HepG2 (cell line): ENCODE results near the gene DNAJC7. TPM values are rescaled to one million over a fixed set of nuclear protein-coding genes. Genes with fewer than 3 reads are reported as not detected.

Experiments
- ATAC-seq: fragments of 200-7000 bp; cut with Tn5 transposase; 3 replicates; pipeline ENCODE4 v1.9.1; 2020; ENCODE audit warnings: mild to moderate bottlenecking, moderate library complexity
- BruUV-seq: library from RNA; stranded (reverse); fragments of 400-500 nt; replicated peaks from 2 replicates; lab custom pipeline; 2021; lab: Mats Ljungman, UMichigan
- CTCF ChIA-PET: fragments of 300-600 bp; formaldehyde crosslinking; extraction: SDS; loops from one replicate; lab custom pipeline; 2021; ENCODE audit warnings: low total read pairs, inconsistent platforms, low intra/inter-chr PET ratio; lab: Yijun Ruan, JAX
- POLR2A ChIA-PET: fragments of 350-600 bp; sonication (Branson Sonifier 250); formaldehyde crosslinking; loops from one replicate; lab custom pipeline; 2020; ENCODE audit warnings: antibody characterized with exemption, inconsistent platforms; lab: Yijun Ruan, JAX
- DNase-seq: peaks from one replicate; pipeline ENCODE4 v3.0.0-alpha.2; 2015; ENCODE audit warnings: low spot score
- FAIRE-seq: peaks from 3 replicates; lab custom pipeline; 2011; peaks lifted over from hg19 to GRCh38; lab: Jason Lieb, UNC
- H2AFZ ChIP-seq: one replicate; pipeline ENCODE4 v1.6.1; 2011; ENCODE audit warnings: low read length, inconsistent platforms
- H3K27ac ChIP-seq: fragments of 300-600 bp; 3 replicates; pipeline ENCODE4 v1.8.0; 2011; ENCODE audit warnings: mixed run types, mild to moderate bottlenecking, mixed read lengths, low read length, inconsistent platforms; ENCODE audit not compliant: insufficient read depth; ENCODE audit errors: extremely low read length
- H3K27me3 ChIP-seq, 2 experiments: fragments of 200-600 bp in 1 of 2; 2 replicates in 1 of 2; 3 replicates in 1 of 2; pipeline versions ENCODE4 v1.6.0 to v1.8.0; 2011; ENCODE audit warnings: low read length in 2 of 2, mild to moderate bottlenecking in 2 of 2, moderate library complexity in 2 of 2, inconsistent platforms in 1 of 2; ENCODE audit not compliant: insufficient read depth in 2 of 2, control insufficient read depth in 1 of 2
- H3K36me3 ChIP-seq, 2 experiments: fragments of 200-600 bp in 1 of 2; replicated peaks in 1 of 2; 2 replicates in 1 of 2; 3 replicates in 1 of 2; pipeline versions ENCODE4 v1.5.1 to v1.8.0; 2011; ENCODE audit warnings: low read length in 2 of 2, inconsistent platforms in 1 of 2; ENCODE audit not compliant: insufficient read depth in 2 of 2, control insufficient read depth in 1 of 2
- H3K4me1 ChIP-seq: 2 replicates; pipeline ENCODE4 v1.5.1; 2012; ENCODE audit warnings: low read length, inconsistent platforms; ENCODE audit not compliant: insufficient read depth
- H3K4me2 ChIP-seq: 2 replicates; pipeline ENCODE4 v1.6.0; 2011; ENCODE audit warnings: low read depth, low read length, inconsistent platforms
- H3K4me3 ChIP-seq, 3 experiments: fragments of 200-600 bp in 1 of 3; sonication (generic), shearing (Covaris generic) in 1 of 3; replicated peaks in 1 of 3; 2 replicates each; pipeline ENCODE4 v1.5.1; 2011 to 2016; ENCODE audit warnings: low read length in 3 of 3, inconsistent platforms in 2 of 3, low read depth in 2 of 3, mild to moderate bottlenecking in 2 of 3, control low read depth in 1 of 3, mixed read lengths in 1 of 3; ENCODE audit not compliant: insufficient read depth in 1 of 3
- H3K79me2 ChIP-seq: one replicate; pipeline ENCODE4 v1.6.1; 2011; ENCODE audit warnings: low read length, inconsistent platforms; ENCODE audit not compliant: insufficient read depth
- H3K9ac ChIP-seq: 2 replicates; pipeline ENCODE4 v1.6.0; 2011; ENCODE audit warnings: mild to moderate bottlenecking, low read depth, low read length, inconsistent platforms; ENCODE audit not compliant: insufficient read depth
- H3K9me3 ChIP-seq: 2 replicates; pipeline ENCODE4 v1.5.1; 2012; ENCODE audit warnings: mild to moderate bottlenecking, low read length
- H4K20me1 ChIP-seq: 2 replicates; pipeline ENCODE4 v1.6.0; 2011; ENCODE audit warnings: inconsistent platforms, mild to moderate bottlenecking, low read length, moderate library complexity; ENCODE audit not compliant: insufficient read depth
- AGO2 ChIP-seq: fragments of 200-400 bp; formaldehyde crosslinking; optimal IDR thresholded peaks from 2 replicates; pipeline ENCODE3; 2017; ENCODE audit warnings: mild to moderate bottlenecking, low read depth, low read length, moderate library complexity
- BCL6 ChIP-seq: IDR thresholded peaks from 2 replicates; pipeline ENCODE4 v1.6.1; 2016; ENCODE audit warnings: missing genetic modification reagents, missing compliant biosample characterization
- BORCS8-MEF2B ChIP-seq: sonication (generic); formaldehyde crosslinking; IDR thresholded peaks from 2 replicates; pipeline ENCODE4 v1.8.0; 2022; ENCODE audit warnings: mild to moderate bottlenecking, missing genetic modification reagents
- CENPT ChIP-seq: sonication (generic); formaldehyde crosslinking; IDR thresholded peaks from 2 replicates; pipeline ENCODE4 v1.8.0; 2022; ENCODE audit warnings: low read depth, mild to moderate bottlenecking, moderate library complexity, missing genetic modification reagents
- CREM ChIP-seq, 2 experiments: sonication (generic) in 1 of 2; formaldehyde crosslinking in 1 of 2; IDR thresholded peaks; 2 replicates each; pipeline versions ENCODE4 v1.4.0 to v1.6.1; 2016 to 2020; ENCODE audit warnings: antibody characterized with exemption in 1 of 2, mild to moderate bottlenecking in 1 of 2, missing genetic modification reagents in 1 of 2
- POLR2G ChIP-seq: fragments of 200-400 bp; formaldehyde crosslinking; IDR thresholded peaks from 2 replicates; pipeline ENCODE4 v1.6.1; 2018; ENCODE audit warnings: mild to moderate bottlenecking, low read depth, low read length, moderate library complexity
- RBFOX2 ChIP-seq: fragments of 200-400 bp; formaldehyde crosslinking; IDR thresholded peaks from 2 replicates; pipeline ENCODE4 v1.6.1; 2017; ENCODE audit warnings: low read depth, mild to moderate bottlenecking, low read length
- RBM22 ChIP-seq: fragments of 200-400 bp; formaldehyde crosslinking; optimal IDR thresholded peaks from 2 replicates; pipeline ENCODE3; 2017; ENCODE audit warnings: mild to moderate bottlenecking, low read length, moderate library complexity
- ZNF33B ChIP-seq: sonication (generic); formaldehyde crosslinking; IDR thresholded peaks from 2 replicates; pipeline ENCODE4 v1.5.1; 2020; ENCODE audit warnings: mild to moderate bottlenecking, missing genetic modification reagents
- ZNF547 ChIP-seq: sonication (generic); formaldehyde crosslinking; IDR thresholded peaks from 2 replicates; pipeline ENCODE4 v1.5.1; 2020; ENCODE audit warnings: mild to moderate bottlenecking, missing genetic modification reagents
- ZNF768 ChIP-seq: sonication (generic); formaldehyde crosslinking; IDR thresholded peaks from 2 replicates; pipeline ENCODE4 v1.4.0; 2020; ENCODE audit warnings: missing genetic modification reagents
- WGBS: methylation state at CpG from one replicate; pipeline ENCODE4 v1.1.6; 2017; ENCODE audit warnings: low lambda C conversion rate; 5-methylcytosine and 5-hydroxymethylcytosine counted together
- in situ Hi-C: cut with HindIII; loops from 2 replicates; pipeline ENCODE4 v1.10.0; 2017; ENCODE audit warnings: low pct_unique_long_range_greater_than_20kb; ENCODE audit not compliant: extremely low pct_ligation_motif_present
- intact Hi-C: fragments of 100-400 bp; cut with micrococcal nuclease; formaldehyde crosslinking; loops from one replicate; pipeline ENCODE4 v1.10.0; 2022; ENCODE audit not compliant: unreplicated experiment
- polyA plus RNA-seq, 8 experiments: library from polyadenylated mRNA; depleted of rRNA in 3 of 8; stranded (reverse) in 7 of 8; unstranded in 1 of 8; fragments of >200 nt; fragmentation: Illumina TruSeq in 4 of 8; extraction: Trizol in 4 of 8; gene quantifications; 2 replicates each; pipeline versions ENCODE4 v1.2.1 to v1.2.3, GENCODE V29; 2011 to 2016; ENCODE audit warnings: low read depth in 4 of 8, missing spikeins in 1 of 8, mixed read lengths in 1 of 8; ENCODE audit not compliant: insufficient read depth in 1 of 8
- total RNA-seq, 5 experiments: library from RNA; depleted of rRNA; stranded (reverse); fragments of >200 nt; fragmentation: Illumina TruSeq; extraction: Trizol; gene quantifications; 2 replicates each; pipeline ENCODE4 v1.2.3, GENCODE V29; 2016; ENCODE audit warnings: low read depth in 1 of 5

The DNAJC7 gene
- total and polyA plus RNA-seq, 2 of the 13 experiments (the other 11 are each of a cell fraction or from before 2014, with no cell fraction given), result 47.7 to 132 TPM

DNA sequence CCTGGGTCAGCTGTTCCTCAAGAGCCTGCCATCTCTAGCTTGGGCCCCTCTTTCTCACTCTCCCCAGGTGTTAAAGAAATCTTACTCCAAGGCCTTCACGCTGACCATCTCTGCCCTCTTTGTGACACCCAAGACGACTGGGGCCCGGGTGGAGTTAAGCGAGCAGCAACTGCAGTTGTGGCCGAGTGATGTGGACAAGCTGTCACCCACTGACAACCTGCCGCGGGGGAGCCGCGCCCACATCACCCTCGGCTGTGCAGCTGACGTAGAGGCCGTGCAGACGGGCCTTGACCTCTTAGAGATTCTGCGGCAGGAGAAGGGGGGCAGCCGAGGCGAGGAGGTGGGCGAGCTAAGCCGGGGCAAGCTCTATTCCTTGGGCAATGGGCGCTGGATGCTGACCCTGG is 43.8 kb downstream of the DNAJC7 start:
- Histone ChIP-seq H3K79me2 (peaks cover 23% of the 10 kb centered on the region), H3K4me1 (peaks cover 32% of the 10 kb centered on the region), H3K4me3 (no peak overlapping the region), H3K9ac (no peak overlapping the region), H3K27ac (no peak overlapping the region), H4K20me1 (peaks cover 12% of the 10 kb centered on the region; the same call in 1 of the 2 replicates), H3K27me3 (no peaks in the 10 kb centered on the region), H3K9me3 (no peaks in the 10 kb centered on the region), H3K36me3 (peaks cover 49 to 84% of the 10 kb centered on the region in 2 experiments), H2AFZ (no peak overlapping the region), H3K4me2 (no peak overlapping the region)
- FAIRE-seq (no peak), ATAC-seq (no peak), DNase-seq (no peak)
- no TSS peak for BruUV-seq
- TF ChIP-seq RBM22 (peak; percentile 73), BCL6 (no peak), POLR2G (0 out of 2 replicates have a peak, but pooled peaks have one; percentile 1), AGO2 (peak; percentile 98), BORCS8-MEF2B (CRISPR knock-in tag) (peak; percentile 54; the same call in 1 of the 2 replicates), ZNF547 (no peak), RBFOX2 (peak; percentile 80), CREM (IDR thresholded peaks at IDR 0.05) (no peak), CREM (CRISPR knock-in tag; IDR thresholded peaks at IDR 0.05) (no peak), ZNF768 (CRISPR knock-in tag) (0 out of 2 replicates have a peak, but pooled peaks have one; percentile 13), ZNF33B (CRISPR knock-in tag) (no peak), CENPT (CRISPR knock-in tag) (0 out of 2 replicates have a peak, but pooled peaks have one; percentile 36)
- WGBS, result 99% methylated on average over 19 of the region's 19 CpGs
- ChIA-PET CTCF (no interaction called here), POLR2A (interaction anchor here (0.6 to 4.1 kb wide), 7 partner anchors 7 to 149 kb away, joined by 3 to 38 read pairs (median 12); partner anchors contain the start of genes CNP and DNAJC7)
- intact Hi-C loops, result no loop called here
- in situ Hi-C loops, result no loop called here
